IMR-90 (cell line): ENCODE results near the gene ELP4. TPM values are rescaled to one million over a fixed set of nuclear protein-coding genes. Genes with fewer than 3 reads are reported as not detected.

Experiments
- ATAC-seq: fragments of 200-7000 bp; cut with Tn5 transposase; 2 replicates; pipeline ENCODE4 v1.9.1; 2020; ENCODE audit warnings: low read depth, mild to moderate bottlenecking, moderate library complexity
- Bru-seq: library from RNA; stranded (reverse); fragments of 400-500 nt; gene quantifications from one replicate; lab custom pipeline; 2021; lab: Mats Ljungman, UMichigan
- BruChase-seq, 2 experiments: library from RNA; stranded (reverse); fragments of 400-500 nt; gene quantifications; one replicate each; lab custom pipeline; 2021; lab: Mats Ljungman, UMichigan
- BruUV-seq: library from RNA; stranded (reverse); fragments of 400-500 nt; replicated peaks from 2 replicates; lab custom pipeline; 2021; lab: Mats Ljungman, UMichigan
- CTCF ChIA-PET: fragments of 300-600 bp; formaldehyde crosslinking; extraction: SDS; loops from one replicate; lab custom pipeline; 2021; ENCODE audit warnings: antibody characterized with exemption; lab: Yijun Ruan, JAX
- POLR2A ChIA-PET: fragments of 300-600 bp; sonication (Branson Sonifier 250); formaldehyde crosslinking; loops from one replicate; lab custom pipeline; 2022; ENCODE audit warnings: antibody characterized with exemption; ENCODE audit not compliant: unreplicated experiment; lab: Charles Lee
- DNase-seq: peaks from one replicate; pipeline ENCODE4 v3.0.0; 2013
- H2AFZ ChIP-seq: replicated peaks from 2 replicates; pipeline ENCODE3; 2013; ENCODE audit warnings: low read length, mild to moderate bottlenecking; ENCODE audit not compliant: poor library complexity
- H2AK5ac ChIP-seq: 2 replicates; pipeline ENCODE4 v1.6.1; 2013; ENCODE audit warnings: low read depth, low read length, inconsistent platforms
- H2AK9ac ChIP-seq: replicated peaks from 2 replicates; pipeline ENCODE3; 2013; ENCODE audit warnings: mild to moderate bottlenecking, low read depth, low read length, moderate library complexity; ENCODE audit not compliant: poor library complexity
- H2BK120ac ChIP-seq: 2 replicates; pipeline ENCODE4 v1.6.1; 2013; ENCODE audit warnings: low read depth, low read length, inconsistent platforms
- H2BK15ac ChIP-seq: 3 replicates; pipeline ENCODE4 v1.6.1; 2013; ENCODE audit warnings: low read depth, low read length, inconsistent platforms
- H2BK20ac ChIP-seq: 2 replicates; pipeline ENCODE4 v1.6.1; 2013; ENCODE audit warnings: low read depth, mild to moderate bottlenecking, inconsistent platforms, low read length, moderate library complexity
- H2BK5ac ChIP-seq: 2 replicates; pipeline ENCODE4 v1.6.1; 2013; ENCODE audit warnings: mild to moderate bottlenecking, low read depth, low read length, inconsistent platforms; ENCODE audit not compliant: poor library complexity, severe bottlenecking
- H3K14ac ChIP-seq: replicated peaks from 2 replicates; pipeline ENCODE4 v1.6.1; 2013; ENCODE audit warnings: low read depth, low read length, inconsistent platforms
- H3K18ac ChIP-seq: 2 replicates; pipeline ENCODE4 v1.6.1; 2013; ENCODE audit warnings: low read depth, low read length, control low read depth
- H3K23ac ChIP-seq: 2 replicates; pipeline ENCODE4 v1.6.1; 2013; ENCODE audit warnings: low read depth, low read length, inconsistent platforms
- H3K27ac ChIP-seq: 2 replicates; pipeline ENCODE4 v1.5.1; 2013; ENCODE audit warnings: mild to moderate bottlenecking, control low read depth, low read length; ENCODE audit not compliant: insufficient read depth
- H3K27me3 ChIP-seq: 2 replicates; pipeline ENCODE4 v1.6.1; 2013; ENCODE audit warnings: low read length; ENCODE audit not compliant: control insufficient read depth, insufficient read depth
- H3K36me3 ChIP-seq: 2 replicates; pipeline ENCODE4 v1.6.1; 2013; ENCODE audit warnings: low read length, mixed read lengths; ENCODE audit not compliant: control insufficient read depth, insufficient read depth
- H3K4ac ChIP-seq: 2 replicates; pipeline ENCODE4 v1.6.1; 2013; ENCODE audit warnings: low read depth, low read length, inconsistent platforms
- H3K4me1 ChIP-seq: 2 replicates; pipeline ENCODE4 v1.6.1; 2013; ENCODE audit warnings: low read length, mixed read lengths; ENCODE audit not compliant: control insufficient read depth, insufficient read depth
- H3K4me2 ChIP-seq: 2 replicates; pipeline ENCODE4 v1.6.1; 2013; ENCODE audit warnings: low read depth, mild to moderate bottlenecking, control low read depth, low read length, moderate library complexity
- H3K4me3 ChIP-seq: 2 replicates; pipeline ENCODE4 v1.5.1; 2013; ENCODE audit warnings: low read depth, mild to moderate bottlenecking, control low read depth, low read length, moderate library complexity; ENCODE audit not compliant: insufficient read depth
- H3K56ac ChIP-seq: 2 replicates; pipeline ENCODE4 v1.6.1; 2013; ENCODE audit warnings: low read length, inconsistent platforms; ENCODE audit not compliant: insufficient read depth; ENCODE audit errors: extremely low read depth
- H3K79me1 ChIP-seq, 2 experiments: 2 replicates each; pipeline ENCODE4 v1.6.1; 2013; ENCODE audit warnings: low read length in 2 of 2, inconsistent platforms in 1 of 2, low read depth in 1 of 2
- H3K9ac ChIP-seq: 2 replicates; pipeline ENCODE4 v1.6.1; 2013; ENCODE audit warnings: low read depth, low read length, control low read depth
- H3K9me1 ChIP-seq: 2 replicates; pipeline ENCODE4 v1.6.1; 2013; ENCODE audit warnings: low read length, inconsistent platforms; ENCODE audit not compliant: insufficient read depth
- H3K9me3 ChIP-seq: 2 replicates; pipeline ENCODE4 v1.6.1; 2013; ENCODE audit warnings: low read length; ENCODE audit not compliant: control insufficient read depth, insufficient read depth
- H4K20me1 ChIP-seq: 2 replicates; pipeline ENCODE4 v1.6.1; 2013; ENCODE audit warnings: low read length, inconsistent platforms; ENCODE audit not compliant: insufficient read depth
- H4K5ac ChIP-seq: 2 replicates; pipeline ENCODE4 v1.6.1; 2013; ENCODE audit warnings: mild to moderate bottlenecking, low read depth, low read length, control low read depth
- H4K8ac ChIP-seq, 2 experiments: 2 replicates each; pipeline ENCODE4 v1.6.1; 2013; ENCODE audit warnings: low read depth in 2 of 2, low read length in 2 of 2, control low read depth in 1 of 2, inconsistent platforms in 1 of 2
- H4K91ac ChIP-seq: 2 replicates; pipeline ENCODE4 v1.6.1; 2013; ENCODE audit warnings: low read depth, low read length, inconsistent platforms; ENCODE audit not compliant: insufficient read depth
- BHLHE40 ChIP-seq: fragments of 150-350 bp; IDR thresholded peaks from 2 replicates; pipeline ENCODE4 v1.6.1; 2016; ENCODE audit warnings: mild to moderate bottlenecking, low read depth, low read length
- FOS ChIP-seq: fragments of 150-350 bp; IDR thresholded peaks from 2 replicates; pipeline ENCODE4 v1.6.1; 2016; ENCODE audit warnings: low read depth, low read length
- MAZ ChIP-seq: IDR thresholded peaks from 2 replicates; pipeline ENCODE4 v1.6.1; 2012; ENCODE audit warnings: low read depth, mild to moderate bottlenecking, low read length, improper control_type of control experiment, moderate library complexity, borderline replicate concordance
- MXI1 ChIP-seq: IDR thresholded peaks from 2 replicates; pipeline ENCODE4 v1.6.1; 2012; ENCODE audit warnings: low read depth, mild to moderate bottlenecking, low read length, moderate library complexity, borderline replicate concordance
- POLR2A ChIP-seq: IDR thresholded peaks from 2 replicates; pipeline ENCODE4 v1.6.1; 2012; ENCODE audit warnings: mild to moderate bottlenecking, low read depth, low read length
- RCOR1 ChIP-seq: IDR thresholded peaks from 2 replicates; pipeline ENCODE4 v1.6.1; 2012; ENCODE audit warnings: mild to moderate bottlenecking, low read length, improper control_type of control experiment; ENCODE audit not compliant: insufficient replicate concordance
- WGBS, 2 experiments: methylation state at CpG; one replicate each; pipeline versions ENCODE4 v1.1.5 to v1.1.7; 2013; ENCODE audit warnings: missing lambda C conversion rate in 2 of 2; ENCODE audit not compliant: insufficient read length in 1 of 2; ENCODE audit errors: extremely low coverage in 2 of 2; 5-methylcytosine and 5-hydroxymethylcytosine counted together
- dilution Hi-C: fragments of 300-500 bp; cut with HindIII; formaldehyde crosslinking; loops from one replicate; pipeline ENCODE4 v1.14.3; 2018; ENCODE audit warnings: low sequenced_read_pairs; ENCODE audit not compliant: unreplicated experiment
- in situ Hi-C: fragments of 300-500 bp; cut with MboI; formaldehyde crosslinking; loops from 3 replicates; pipeline ENCODE4 v1.14.3; 2019; ENCODE audit warnings: low sequenced_read_pairs, inconsistent platforms, mixed read lengths
- intact Hi-C: fragments of 100-400 bp; cut with micrococcal nuclease; formaldehyde crosslinking; loops from 2 replicates; pipeline ENCODE4 v1.10.0; 2022
- long read RNA-seq: library from polyadenylated mRNA; unstranded; transcript quantifications from one replicate; pipeline ENCODE4 v2.0.0, GENCODE V29; 2021; ENCODE audit not compliant: unreplicated experiment
- polyA plus RNA-seq, 3 experiments: library from polyadenylated mRNA; depleted of rRNA; stranded (reverse); fragments of >200 nt; gene quantifications; 2 replicates each; pipeline ENCODE4 v1.2.3, GENCODE V29; 2012; ENCODE audit warnings: low replicate concordance in 1 of 3
- total RNA-seq: library from RNA; depleted of rRNA; stranded (reverse); fragments of >200 nt; gene quantifications from 2 replicates; pipeline ENCODE4 v1.2.3, GENCODE V29; 2012; rRNA removed

Gene ELP4, protein sequence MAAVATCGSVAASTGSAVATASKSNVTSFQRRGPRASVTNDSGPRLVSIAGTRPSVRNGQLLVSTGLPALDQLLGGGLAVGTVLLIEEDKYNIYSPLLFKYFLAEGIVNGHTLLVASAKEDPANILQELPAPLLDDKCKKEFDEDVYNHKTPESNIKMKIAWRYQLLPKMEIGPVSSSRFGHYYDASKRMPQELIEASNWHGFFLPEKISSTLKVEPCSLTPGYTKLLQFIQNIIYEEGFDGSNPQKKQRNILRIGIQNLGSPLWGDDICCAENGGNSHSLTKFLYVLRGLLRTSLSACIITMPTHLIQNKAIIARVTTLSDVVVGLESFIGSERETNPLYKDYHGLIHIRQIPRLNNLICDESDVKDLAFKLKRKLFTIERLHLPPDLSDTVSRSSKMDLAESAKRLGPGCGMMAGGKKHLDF
- total RNA-seq: 18.1 and 20.4 TPM in 2 replicates
- 6.8 and 8.4 TPM in 2 replicates for polyA plus RNA-seq (2012; rRNA removed)
- polyA plus RNA-seq (2012; cell fraction: cytosol; rRNA removed): 3.2 and 3.5 TPM in 2 replicates
- 1.8 and 5.4 TPM in 2 replicates for polyA plus RNA-seq (2012; cell fraction: nucleus; rRNA removed; ENCODE audit: low replicate concordance)
- Bru-seq, nascent RNA: percentile 53 among the genes with signal in this experiment
- BruChase-seq, experiment 1, labeled RNA remaining after a 6-hour chase: percentile 47 among the genes with signal in this experiment
- BruChase-seq, experiment 2, labeled RNA remaining after a 2-hour chase: percentile 47 among the genes with signal in this experiment
- long read RNA-seq, full-length matches to known transcripts: 4 of 4 reads
- long read RNA-seq, partial matches to known transcripts: 0 of 4 reads
- long read RNA-seq, other reads (novel, unspliced or antisense): 0 of 4 reads

DNA sequence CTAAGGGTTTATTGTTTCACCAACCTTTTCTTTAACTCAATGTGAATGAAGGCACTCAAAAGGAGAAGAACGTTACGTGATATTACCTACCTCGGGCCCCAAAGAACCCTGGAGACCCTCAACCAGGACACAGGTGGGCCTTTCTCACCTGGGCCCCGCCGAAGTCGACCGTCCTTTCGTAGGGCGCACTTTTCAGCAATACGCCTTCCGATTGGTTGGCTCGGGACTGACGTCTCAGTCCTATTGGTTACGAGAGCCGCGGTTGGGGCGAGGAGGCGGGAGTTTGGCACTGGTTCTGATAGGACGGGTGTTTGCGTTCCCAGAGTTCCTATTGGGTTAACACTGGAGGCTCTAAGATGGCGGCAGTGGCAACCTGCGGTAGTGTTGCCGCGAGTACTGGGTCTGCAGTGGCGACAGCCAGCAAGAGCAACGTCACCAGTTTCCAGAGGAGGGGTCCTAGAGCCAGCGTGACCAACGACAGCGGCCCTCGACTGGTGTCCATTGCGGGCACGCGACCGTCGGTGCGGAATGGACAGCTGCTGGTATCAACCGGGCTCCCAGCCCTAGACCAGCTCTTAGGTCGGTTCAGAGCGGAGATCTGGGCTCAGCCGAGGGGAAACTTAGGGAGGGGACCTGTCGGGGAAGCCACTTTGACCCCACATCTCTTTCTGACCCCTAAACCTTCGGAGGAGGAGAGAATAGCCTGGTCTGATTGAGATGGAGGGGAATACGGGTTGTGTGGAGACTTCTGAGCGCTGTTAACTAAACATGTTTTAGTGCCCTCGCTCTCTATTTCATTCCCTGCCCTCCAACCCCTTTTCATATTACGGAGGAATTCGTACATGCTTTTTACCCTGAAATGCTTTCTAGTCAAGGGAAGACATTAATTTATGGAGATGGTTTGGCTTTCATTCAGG, at the start of gene ELP4, which contains the start of gene IMMP1L:
TSS of gene ELP4 (plus strand) at position 339 of the 917 bp plus-strand sequence. CDS start at position 357, 18 bp downstream.
TSS of gene IMMP1L (minus strand) at position 194 of the 917 bp plus-strand sequence. CDS start 46,346 bp downstream, outside the sequence.
- CTCF ChIA-PET: no interaction called here
- peak within 1 kb of the TSS; percentile 49; the same call in 1 of the 2 replicates for H3K14ac ChIP-seq
- peak within 1 kb of the TSS; percentile 54; the same call in 1 of the 2 replicates for H2BK120ac ChIP-seq
- peak within 1 kb of the TSS; percentile 75 for H3K56ac ChIP-seq
- H3K4me3 ChIP-seq: peak within 1 kb of the TSS; percentile 92
- intact Hi-C loops (loop anchor here (1.0 kb wide), 1 partner anchor 320 kb away; no protein-coding TSS in a partner anchor), dilution Hi-C loops (no loop called here), in situ Hi-C loops (no loop called here)
- peaks cover 3% of the 10 kb centered on the region; the same call in 1 of the 2 replicates for H3K9me1 ChIP-seq
- H3K4ac ChIP-seq: peak within 1 kb of the TSS; percentile 77
- peak within 1 kb of the TSS; percentile 80 for H4K5ac ChIP-seq
- H2AK5ac ChIP-seq: no peak within 1 kb of the TSS
- H3K23ac ChIP-seq: peak within 1 kb of the TSS; percentile 83
- ATAC-seq: peak; percentile 100
- H2BK20ac ChIP-seq: no peak within 1 kb of the TSS
- H3K9me3 ChIP-seq: no peaks in the 10 kb centered on the region
- peak; percentile 95 for DNase-seq
- H3K36me3 ChIP-seq: peaks cover 2% of the 10 kb centered on the region
- H3K4me1 ChIP-seq: no peaks in the 10 kb centered on the region
- H3K79me1 ChIP-seq: peaks cover 10 to 24% of the 10 kb centered on the region in 2 experiments
- H4K8ac ChIP-seq: peak within 1 kb of the TSS; percentile 68 to 94
- H2AK9ac ChIP-seq: peak within 1 kb of the TSS; percentile 58
- H4K91ac ChIP-seq: peak within 1 kb of the TSS; percentile 65
- H3K27ac ChIP-seq: peak within 1 kb of the TSS; percentile 79
- peak within 1 kb of the TSS; percentile 97 for H3K4me2 ChIP-seq
- H3K18ac ChIP-seq: no peak within 1 kb of the TSS
- peak within 1 kb of the TSS; percentile 42 for H2BK5ac ChIP-seq
- H4K20me1 ChIP-seq: no peaks in the 10 kb centered on the region
- WGBS, 2 experiments: 0% methylated on average over 17 of the region's 47 CpGs; no CpG with 5 or more reads in 1 of the 2 experiments
- no TSS peak for BruUV-seq
- H2BK15ac ChIP-seq: no peak within 1 kb of the TSS
- peak; percentile 40; the same call in 1 of the 2 replicates for TF ChIP-seq BHLHE40
- TF ChIP-seq MXI1: peak; percentile 46; the same call in 1 of the 2 replicates
- peak; percentile 55; the same call in 1 of the 2 replicates for TF ChIP-seq FOS
- TF ChIP-seq MAZ: peak; percentile 55; the same call in 1 of the 2 replicates
- no peak for TF ChIP-seq RCOR1
- TF ChIP-seq POLR2A: 0 out of 2 replicates have a peak, but pooled peaks have one; percentile 60
- peak within 1 kb of the TSS; percentile 90 for H3K9ac ChIP-seq
- POLR2A ChIA-PET: no interaction called here
- peak within 1 kb of the TSS; percentile 99 for H2AFZ ChIP-seq
- no peaks in the 10 kb centered on the region for H3K27me3 ChIP-seq
